PC-9 (cell line): ENCODE data around the gene SMIM14. TPM values are rescaled to one million over a fixed set of nuclear protein-coding genes. Genes with fewer than 3 reads are reported as not detected.
"Not testable (repeated sequence)": the region's sequence is repeated elsewhere in the genome, so short reads cannot be mapped to it uniquely, and the experiment has no call there.

ENCODE experiments used
- BruUV-seq: library from RNA; stranded (reverse); fragments of 400-500 nt; replicated peaks from 2 replicates; lab custom pipeline; 2021; lab: Mats Ljungman, UMichigan
- CTCF ChIA-PET: fragments of 300-600 bp; sonication (Branson Sonifier 250); formaldehyde crosslinking; loops from one replicate; lab custom pipeline; 2022; ENCODE audit warnings: antibody characterized with exemption; lab: Charles Lee
- POLR2A ChIA-PET: fragments of 300-600 bp; sonication (Branson Sonifier 250); formaldehyde crosslinking; loops from one replicate; lab custom pipeline; 2022; ENCODE audit warnings: antibody characterized with exemption; ENCODE audit not compliant: unreplicated experiment; lab: Charles Lee
- DNase-seq, 2 experiments: peaks; one replicate each; pipeline versions ENCODE4 v3.0.0 to v3.0.0-alpha.2; 2015 to 2022; ENCODE audit warnings: mixed read lengths in 1 of 2
- H2AFZ ChIP-seq: fragments of 200-600 bp; sonication (generic); 2 replicates; pipeline ENCODE4 v1.8.1; 2017; ENCODE audit warnings: antibody characterized with exemption
- H3F3A ChIP-seq: fragments of 200-600 bp; sonication (generic); 2 replicates; pipeline ENCODE4 v1.8.1; 2017; ENCODE audit warnings: antibody characterized with exemption, mild to moderate bottlenecking, low read depth; ENCODE audit not compliant: insufficient read depth
- H3K27ac ChIP-seq: fragments of 200-600 bp; sonication (generic); 2 replicates; pipeline ENCODE4 v1.6.1; 2016; ENCODE audit warnings: mixed run types
- H3K27me3 ChIP-seq: fragments of 200-600 bp; sonication (generic); 2 replicates; pipeline ENCODE4 v1.6.1; 2016; ENCODE audit warnings: low read depth, mixed run types; ENCODE audit not compliant: insufficient read depth
- H3K36me3 ChIP-seq: fragments of 200-600 bp; sonication (generic); 2 replicates; pipeline ENCODE4 v1.6.1; 2016; ENCODE audit warnings: low read depth, mixed run types
- H3K4me1 ChIP-seq: fragments of 200-600 bp; sonication (generic); replicated peaks from 2 replicates; pipeline ENCODE4 v1.6.1; 2016; ENCODE audit warnings: mixed run types; ENCODE audit not compliant: insufficient read depth
- H3K4me2 ChIP-seq: fragments of 200-600 bp; sonication (generic); 2 replicates; pipeline ENCODE4 v1.6.1; 2017; ENCODE audit warnings: mixed run types
- H3K4me3 ChIP-seq: fragments of 200-600 bp; sonication (generic); 2 replicates; pipeline ENCODE4 v1.6.1; 2016; ENCODE audit warnings: mixed run types
- H3K79me2 ChIP-seq: fragments of 200-600 bp; sonication (generic); 2 replicates; pipeline ENCODE4 v1.6.1; 2017; ENCODE audit warnings: low read depth, mixed run types
- H3K9me2 ChIP-seq: fragments of 200-600 bp; sonication (generic); 2 replicates; pipeline ENCODE4 v1.8.1; 2017; ENCODE audit warnings: mild to moderate bottlenecking; ENCODE audit not compliant: insufficient read depth
- H3K9me3 ChIP-seq: fragments of 200-600 bp; sonication (generic); 2 replicates; pipeline ENCODE4 v1.8.1; 2016; ENCODE audit warnings: low read depth; ENCODE audit not compliant: insufficient read depth
- H4K20me1 ChIP-seq: fragments of 200-600 bp; sonication (generic); 2 replicates; pipeline ENCODE4 v1.8.1; 2017; ENCODE audit not compliant: insufficient read depth
- EZH2 ChIP-seq: fragments of 200-600 bp; sonication (generic); IDR thresholded peaks from 2 replicates; pipeline ENCODE4 v1.8.0; 2017; ENCODE audit warnings: antibody characterized with exemption, low read depth
- intact Hi-C: fragments of 100-400 bp; cut with micrococcal nuclease; formaldehyde crosslinking; loops from one replicate; pipeline ENCODE4 v1.10.0; 2022; ENCODE audit not compliant: unreplicated experiment
- total RNA-seq: library from RNA; stranded (reverse); gene quantifications from 2 replicates; pipeline ENCODE4 v1.2.3, GENCODE V29; 2021
- TF ChIP-seq, protein P1 (sequence below): fragments of 200-600 bp; sonication (generic); conservative IDR thresholded peaks from 2 replicates; pipeline ENCODE4 v1.6.1; 2017; ENCODE audit warnings: mixed run types, antibody characterized with exemption, mild to moderate bottlenecking, moderate library complexity

The SMIM14 gene
- total RNA-seq, 1 experiment from 2014 or later = 64.1 TPM

DNA sequence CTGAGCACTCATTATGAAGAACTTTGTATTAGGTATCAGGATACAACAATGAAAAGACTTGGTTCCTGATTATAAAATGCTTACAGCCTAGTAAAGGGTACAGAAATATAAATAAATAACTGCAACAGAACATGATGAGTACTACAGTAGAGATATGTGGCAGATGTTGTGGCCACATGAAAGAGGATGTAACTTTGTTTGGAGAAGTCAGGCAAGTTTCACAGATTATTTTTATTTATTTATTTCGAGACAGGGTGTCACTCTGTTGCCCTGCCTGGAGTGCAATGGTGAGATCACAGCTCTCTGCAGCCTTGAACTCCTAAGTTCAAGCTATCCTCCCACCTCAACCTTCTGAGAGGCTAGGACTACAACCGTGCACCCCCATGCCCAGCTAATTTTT, 43.5 kb upstream of the SMIM14 start:
- Histone ChIP-seq H3K9me3 (no peaks in the 10 kb centered on the region), H3K79me2 (no peaks in the 10 kb centered on the region), H3K4me1 (no peaks in the 10 kb centered on the region), H3K9me2 (no peaks in the 10 kb centered on the region), H3K27ac (no peak overlapping the region), H3K4me2 (no peak overlapping the region), H2AFZ (no peak overlapping the region), H3K36me3 (no peaks in the 10 kb centered on the region), H3K27me3 (no peaks in the 10 kb centered on the region), H3K4me3 (no peak overlapping the region), H4K20me1 (no peaks in the 10 kb centered on the region), H3F3A (no peaks in the 10 kb centered on the region)
- intact Hi-C loops = no loop called here
- no peak for DNase-seq
- TF ChIP-seq, protein P1, sequence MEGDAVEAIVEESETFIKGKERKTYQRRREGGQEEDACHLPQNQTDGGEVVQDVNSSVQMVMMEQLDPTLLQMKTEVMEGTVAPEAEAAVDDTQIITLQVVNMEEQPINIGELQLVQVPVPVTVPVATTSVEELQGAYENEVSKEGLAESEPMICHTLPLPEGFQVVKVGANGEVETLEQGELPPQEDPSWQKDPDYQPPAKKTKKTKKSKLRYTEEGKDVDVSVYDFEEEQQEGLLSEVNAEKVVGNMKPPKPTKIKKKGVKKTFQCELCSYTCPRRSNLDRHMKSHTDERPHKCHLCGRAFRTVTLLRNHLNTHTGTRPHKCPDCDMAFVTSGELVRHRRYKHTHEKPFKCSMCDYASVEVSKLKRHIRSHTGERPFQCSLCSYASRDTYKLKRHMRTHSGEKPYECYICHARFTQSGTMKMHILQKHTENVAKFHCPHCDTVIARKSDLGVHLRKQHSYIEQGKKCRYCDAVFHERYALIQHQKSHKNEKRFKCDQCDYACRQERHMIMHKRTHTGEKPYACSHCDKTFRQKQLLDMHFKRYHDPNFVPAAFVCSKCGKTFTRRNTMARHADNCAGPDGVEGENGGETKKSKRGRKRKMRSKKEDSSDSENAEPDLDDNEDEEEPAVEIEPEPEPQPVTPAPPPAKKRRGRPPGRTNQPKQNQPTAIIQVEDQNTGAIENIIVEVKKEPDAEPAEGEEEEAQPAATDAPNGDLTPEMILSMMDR = no peak
- TF ChIP-seq EZH2 = no peak
- ChIA-PET CTCF (no interaction called here), POLR2A (no interaction called here)
- no TSS peak for BruUV-seq

DNA sequence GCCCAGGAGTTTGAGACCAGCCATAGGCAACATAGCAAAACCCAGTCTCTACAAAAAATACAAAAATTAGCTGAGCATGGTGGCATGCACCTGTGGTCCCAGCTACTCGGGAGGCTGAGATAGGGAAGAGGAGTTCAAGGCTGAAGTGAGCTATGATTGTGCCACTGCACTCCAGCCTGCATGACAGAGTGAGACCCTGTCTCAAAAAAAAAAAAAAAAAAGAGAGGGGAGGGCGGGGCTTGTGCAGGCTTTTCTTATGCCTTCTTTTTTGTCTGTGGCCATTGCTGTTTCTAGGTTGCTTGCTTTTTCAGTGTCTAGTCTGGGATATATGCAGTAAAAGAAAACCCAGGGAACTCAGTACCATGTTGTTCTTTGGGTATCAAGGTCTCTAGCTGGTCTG, 42.3 kb upstream of the SMIM14 start:
- H3K36me3 ChIP-seq, H3K4me1 ChIP-seq, H3K9me2 ChIP-seq, H2AFZ ChIP-seq, H3F3A ChIP-seq, H3K4me3 ChIP-seq, DNase-seq, CTCF ChIA-PET, H3K79me2 ChIP-seq, H3K27me3 ChIP-seq, H3K4me2 ChIP-seq, H3K9me3 ChIP-seq, H4K20me1 ChIP-seq, intact Hi-C loops, BruUV-seq, H3K27ac ChIP-seq: not testable (repeated sequence)
- POLR2A ChIA-PET = interaction anchor here (0.7 kb wide), 1 partner anchor 636 kb away, joined by 4 read pairs; no protein-coding TSS in a partner anchor

DNA sequence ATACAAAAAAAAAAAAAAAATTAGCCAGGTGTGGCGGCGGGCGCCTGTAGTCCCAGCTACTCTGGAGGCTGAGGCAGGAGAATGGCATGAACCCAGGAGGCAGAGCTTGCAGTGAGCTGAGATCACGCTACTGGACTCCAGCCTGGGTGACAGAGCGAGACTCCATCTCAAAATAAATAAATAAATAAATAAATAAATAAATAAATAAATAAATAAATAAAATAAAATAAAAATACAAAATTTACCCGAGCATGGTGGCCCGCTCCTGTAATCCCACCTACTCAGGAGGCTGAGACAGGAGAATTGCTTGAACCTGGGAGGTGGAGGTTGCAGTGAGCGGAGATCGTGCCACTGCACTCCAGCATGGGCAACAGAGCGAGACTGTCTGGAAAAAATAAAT, 37.0 kb upstream of the SMIM14 start:
- H3K27me3 ChIP-seq, BruUV-seq, H3K4me3 ChIP-seq, DNase-seq, H3K79me2 ChIP-seq, H3F3A ChIP-seq, H4K20me1 ChIP-seq, H3K4me1 ChIP-seq, H3K9me2 ChIP-seq, CTCF ChIA-PET, H2AFZ ChIP-seq, POLR2A ChIA-PET, H3K36me3 ChIP-seq, H3K27ac ChIP-seq, H3K9me3 ChIP-seq, intact Hi-C loops, H3K4me2 ChIP-seq: not testable (repeated sequence)

DNA sequence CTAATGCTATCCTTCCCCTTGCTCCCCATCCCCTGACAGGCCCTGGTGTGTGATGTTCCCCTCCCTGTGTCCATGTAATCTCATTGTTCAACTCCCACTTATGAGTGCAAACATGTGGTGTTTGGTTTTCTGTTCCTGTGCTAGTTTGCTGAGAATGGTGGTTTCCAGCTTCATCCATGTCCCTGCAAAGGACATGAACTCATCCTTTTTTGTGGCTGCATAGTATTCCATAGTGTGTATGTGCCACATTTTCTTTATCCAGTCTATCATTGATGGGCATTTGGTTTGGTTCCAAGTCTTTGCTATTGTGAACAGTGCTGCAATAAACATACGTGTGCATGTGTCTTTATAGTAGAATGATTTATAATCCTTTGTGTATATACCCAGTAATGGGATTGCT, 31.6 kb upstream of the SMIM14 start:
- H4K20me1 ChIP-seq, H2AFZ ChIP-seq, H3K4me1 ChIP-seq, H3K9me3 ChIP-seq, BruUV-seq, H3K9me2 ChIP-seq, H3K4me3 ChIP-seq, DNase-seq, H3K4me2 ChIP-seq, H3K27ac ChIP-seq, H3F3A ChIP-seq, CTCF ChIA-PET, intact Hi-C loops, H3K36me3 ChIP-seq, POLR2A ChIA-PET, H3K79me2 ChIP-seq, H3K27me3 ChIP-seq: not testable (repeated sequence)
